GM13977 (cell line): ENCODE results near the gene TMEM11.

Experiments
- DNase-seq: peaks from one replicate; pipeline ENCODE4 v3.0.0; 2012; ENCODE audit warnings: low spot score
- in situ Hi-C: fragments of 300-500 bp; cut with MboI; formaldehyde crosslinking; loops from one replicate; pipeline ENCODE4 v1.12.0; 2022; ENCODE audit warnings: low sequenced_read_pairs, low pct_unique_long_range_greater_than_20kb, mixed read lengths, inconsistent platforms; ENCODE audit not compliant: unreplicated experiment
- TF ChIP-seq, protein P1 (sequence below): IDR thresholded peaks from 2 replicates; pipeline ENCODE4 v1.5.1; 2012; ENCODE audit warnings: mild to moderate bottlenecking, control low read depth; ENCODE audit not compliant: insufficient read depth; ENCODE audit errors: extremely low read depth, missing control alignments

The TMEM11 gene

DNA sequence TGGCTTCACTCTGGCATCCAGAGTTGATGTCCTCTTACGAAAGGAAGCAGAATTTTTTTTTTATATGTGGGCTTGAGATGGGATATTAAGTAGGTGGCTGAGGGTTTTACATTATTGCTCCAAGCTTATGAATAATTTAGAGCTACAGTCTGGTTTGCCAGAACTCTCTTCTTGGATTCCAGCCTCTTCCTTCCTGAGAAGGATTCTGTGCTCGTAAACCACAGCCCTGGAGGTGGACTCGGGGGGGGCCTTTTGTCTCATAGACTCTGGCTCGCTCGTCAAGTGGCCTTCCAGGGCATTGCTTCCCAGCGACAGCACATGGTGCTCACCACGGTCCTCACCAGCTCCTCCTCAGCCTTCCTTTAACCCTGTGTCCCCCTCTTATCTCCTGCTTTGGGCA is 43.2 kb downstream of the TMEM11 start:
- peak; percentile 9 for DNase-seq
- TF ChIP-seq, protein P1, sequence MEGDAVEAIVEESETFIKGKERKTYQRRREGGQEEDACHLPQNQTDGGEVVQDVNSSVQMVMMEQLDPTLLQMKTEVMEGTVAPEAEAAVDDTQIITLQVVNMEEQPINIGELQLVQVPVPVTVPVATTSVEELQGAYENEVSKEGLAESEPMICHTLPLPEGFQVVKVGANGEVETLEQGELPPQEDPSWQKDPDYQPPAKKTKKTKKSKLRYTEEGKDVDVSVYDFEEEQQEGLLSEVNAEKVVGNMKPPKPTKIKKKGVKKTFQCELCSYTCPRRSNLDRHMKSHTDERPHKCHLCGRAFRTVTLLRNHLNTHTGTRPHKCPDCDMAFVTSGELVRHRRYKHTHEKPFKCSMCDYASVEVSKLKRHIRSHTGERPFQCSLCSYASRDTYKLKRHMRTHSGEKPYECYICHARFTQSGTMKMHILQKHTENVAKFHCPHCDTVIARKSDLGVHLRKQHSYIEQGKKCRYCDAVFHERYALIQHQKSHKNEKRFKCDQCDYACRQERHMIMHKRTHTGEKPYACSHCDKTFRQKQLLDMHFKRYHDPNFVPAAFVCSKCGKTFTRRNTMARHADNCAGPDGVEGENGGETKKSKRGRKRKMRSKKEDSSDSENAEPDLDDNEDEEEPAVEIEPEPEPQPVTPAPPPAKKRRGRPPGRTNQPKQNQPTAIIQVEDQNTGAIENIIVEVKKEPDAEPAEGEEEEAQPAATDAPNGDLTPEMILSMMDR, result no peak
- in situ Hi-C loops, result no loop called here

DNA sequence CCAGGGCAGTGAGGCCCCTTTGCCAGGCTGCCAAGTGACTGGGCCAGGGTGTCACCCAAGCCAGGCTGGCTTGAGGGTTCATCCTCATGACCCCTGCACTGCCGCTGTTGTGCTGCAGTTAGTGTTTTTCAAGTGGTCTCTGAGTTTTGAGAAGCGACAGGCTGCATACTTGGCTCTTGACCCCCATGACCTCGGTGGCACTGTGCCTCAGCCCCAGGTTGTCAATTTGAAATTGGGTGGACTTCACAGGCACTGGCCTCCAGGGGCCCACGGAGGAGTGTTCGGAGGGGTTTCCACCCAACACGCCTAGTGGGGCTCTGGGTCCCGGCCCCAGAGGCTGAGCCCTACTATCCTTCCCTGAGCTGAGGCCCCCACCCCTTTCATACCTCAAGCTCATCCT is 44.5 kb downstream of the TMEM11 start:
- in situ Hi-C loops, result no loop called here
- no peak for DNase-seq
- TF ChIP-seq, protein P1, result no peak

DNA sequence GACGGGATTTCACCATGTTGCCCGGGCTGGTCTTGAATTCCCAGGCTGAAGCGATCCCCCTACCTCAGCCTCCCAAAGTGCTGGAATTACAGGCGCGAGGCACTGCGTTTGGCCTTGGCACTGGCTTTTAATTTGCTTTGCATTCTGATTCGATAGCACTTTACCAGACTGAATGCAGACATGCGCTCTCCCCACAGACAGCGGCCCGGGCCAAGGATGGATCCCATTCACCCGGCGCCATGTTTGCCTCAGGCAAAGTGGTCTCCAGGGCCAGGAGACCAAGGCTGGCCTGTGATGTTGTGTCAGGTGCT is 45.5 kb downstream of the TMEM11 start:
- TF ChIP-seq, protein P1, result no peak
- no peak for DNase-seq
- in situ Hi-C loops, result no loop called here

DNA sequence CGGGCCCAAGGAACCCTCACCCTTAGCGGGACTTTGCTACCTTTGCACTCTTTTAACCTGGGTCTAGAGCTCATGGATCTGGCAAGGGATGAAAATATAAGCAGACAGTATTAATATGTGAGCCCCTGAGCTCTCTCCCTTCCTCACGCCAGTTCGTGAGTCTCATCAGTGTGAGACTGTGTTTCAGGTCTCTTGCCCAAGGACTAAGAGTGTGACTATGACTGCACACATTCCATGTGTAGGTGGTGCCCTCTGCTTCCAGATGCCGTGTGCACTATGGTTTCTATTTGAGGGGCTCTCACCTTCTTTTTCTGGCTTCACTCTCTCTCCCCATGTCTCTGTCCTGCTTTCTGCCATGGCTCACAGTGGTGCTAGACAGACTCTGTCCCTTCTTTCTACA is 46.7 kb downstream of the TMEM11 start:
- DNase-seq, result no peak
- TF ChIP-seq, protein P1, result no peak
- in situ Hi-C loops, result no loop called here

DNA sequence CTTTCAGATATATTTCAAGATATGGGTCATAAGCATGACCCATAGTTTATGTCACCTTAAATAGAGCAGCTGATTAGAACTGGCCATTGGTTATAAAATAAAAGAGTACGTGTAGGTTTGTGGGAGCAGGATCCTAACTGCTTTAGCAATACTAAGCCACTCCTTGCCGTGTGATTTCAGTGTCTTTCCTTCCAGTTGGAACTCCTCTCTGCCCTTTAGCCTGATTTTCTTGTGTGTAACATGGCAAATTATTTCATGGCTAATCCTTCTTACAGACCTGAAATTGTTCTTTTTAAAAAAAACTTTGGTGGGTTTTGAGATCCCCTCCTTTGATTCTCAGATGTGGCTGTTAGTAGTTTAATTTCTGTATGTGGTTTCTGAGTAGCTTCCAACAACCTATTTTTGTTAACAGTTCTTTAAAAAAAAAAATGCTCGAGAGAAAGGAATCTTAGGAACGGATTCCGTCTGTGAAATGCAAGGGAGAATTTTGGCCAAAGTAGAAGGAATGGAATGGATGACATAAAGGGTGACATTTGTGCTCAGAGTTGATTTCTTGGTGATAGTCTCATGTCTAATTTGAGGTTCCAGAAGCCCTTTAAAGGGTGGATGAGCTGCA is 47.3 kb downstream of the TMEM11 start:
- TF ChIP-seq, protein P1, result no peak
- no peak for DNase-seq
- in situ Hi-C loops, result no loop called here

DNA sequence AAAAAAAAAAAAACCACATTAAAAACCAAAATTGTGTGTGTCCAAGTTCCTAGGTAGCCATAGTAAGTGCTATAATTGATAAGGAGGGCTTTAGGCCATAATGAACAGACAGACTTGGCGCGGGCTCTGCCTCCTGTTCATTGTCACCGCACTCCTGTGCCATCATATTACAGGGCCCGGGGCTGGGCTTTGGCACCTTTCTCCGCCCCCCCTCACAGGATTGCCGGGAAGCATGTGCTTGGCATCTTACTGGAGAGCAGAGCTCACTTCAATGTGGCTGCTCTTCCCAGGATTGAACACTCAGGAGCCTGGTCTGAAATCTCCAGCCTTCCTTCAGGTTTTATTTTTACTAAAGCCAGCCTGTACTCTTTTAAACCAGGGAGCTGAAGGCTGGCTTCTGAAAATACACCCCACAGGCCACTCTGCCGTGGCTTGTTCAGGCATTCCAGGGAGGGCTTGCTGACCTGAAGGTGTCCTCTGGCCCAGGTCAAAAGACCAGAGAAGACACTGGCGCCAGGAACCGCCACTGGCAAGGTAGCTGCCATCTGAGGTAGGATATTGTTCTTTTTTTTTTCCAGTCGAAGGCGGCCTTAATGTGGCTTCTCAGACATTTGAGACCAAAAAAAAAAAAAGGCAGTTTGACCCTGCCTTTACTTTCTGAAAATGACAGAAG is 47.9 kb downstream of the TMEM11 start:
- TF ChIP-seq, protein P1, result no peak
- DNase-seq, result no peak
- in situ Hi-C loops, result no loop called here

DNA sequence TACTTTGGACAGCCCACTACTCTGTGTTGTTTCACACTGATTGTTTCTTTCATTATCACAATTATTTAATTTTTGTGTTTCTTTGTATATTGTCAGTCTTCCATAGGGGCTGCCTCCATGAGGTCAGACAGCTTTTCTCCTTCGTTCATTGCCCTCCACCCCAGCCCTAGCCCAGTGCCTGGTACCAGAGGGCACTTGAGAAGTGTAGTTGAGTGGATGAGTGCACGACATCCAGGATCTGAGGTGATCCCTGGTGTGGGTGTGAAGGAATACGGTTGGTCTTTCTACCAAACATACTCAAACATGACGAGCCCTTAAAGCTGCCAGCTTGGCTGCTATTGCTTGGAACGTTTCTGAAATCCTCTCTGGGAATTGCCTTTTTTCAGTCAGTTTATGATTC is 49.3 kb downstream of the TMEM11 start:
- TF ChIP-seq, protein P1, result no peak
- in situ Hi-C loops, result no loop called here

More for the DNA sequence above, 49.3 kb downstream of the TMEM11 start:
- DNase-seq, result no peak
